BJ (cell line): ENCODE measurements around the gene CTSA. TPM values are rescaled to one million over a fixed set of nuclear protein-coding genes. Genes with fewer than 3 reads are reported as not detected.

Experiments used
- CTCF ChIA-PET: fragments of 350-600 bp; formaldehyde crosslinking; extraction: SDS; loops from one replicate; lab custom pipeline; 2021; ENCODE audit warnings: antibody characterized with exemption, inconsistent platforms; lab: Yijun Ruan, JAX
- POLR2A ChIA-PET: fragments of 300-600 bp; sonication (Branson Sonifier 250); formaldehyde crosslinking; extraction: SDS; loops from one replicate; lab custom pipeline; 2021; ENCODE audit warnings: antibody characterized with exemption; lab: Charles Lee
- DNase-seq: peaks from one replicate; pipeline ENCODE4 v3.0.0-alpha.2; 2011; ENCODE audit warnings: low read depth
- H3K27me3 ChIP-seq: 2 replicates; pipeline ENCODE4 v1.6.0; 2011; ENCODE audit warnings: low read length; ENCODE audit not compliant: control insufficient read depth, insufficient read depth
- H3K36me3 ChIP-seq: 2 replicates; pipeline ENCODE4 v1.5.1; 2011; ENCODE audit warnings: low read length; ENCODE audit not compliant: control insufficient read depth, insufficient read depth
- H3K4me3 ChIP-seq: 2 replicates; pipeline ENCODE4 v1.5.1; 2011; ENCODE audit warnings: low read depth, mild to moderate bottlenecking, control low read depth, low read length
- CTCF ChIP-seq: IDR thresholded peaks from 2 replicates; pipeline ENCODE4 v1.5.1; 2011; ENCODE audit warnings: low read depth, mild to moderate bottlenecking, control low read depth, inconsistent platforms, low read length, moderate library complexity; ENCODE audit not compliant: insufficient read depth
- polyA plus RNA-seq: library from polyadenylated mRNA; depleted of rRNA; stranded (reverse); fragments of >200 nt; gene quantifications from 2 replicates; pipeline ENCODE4 v1.2.3, GENCODE V29; 2011

The CTSA gene
- polyA plus RNA-seq, 1 experiment, result 408 TPM

- ChIA-PET CTCF (interaction anchor here (0.7 to 1.8 kb wide), 5 partner anchors 8 to 145 kb away, joined by 3 to 8 read pairs (median 5); no protein-coding TSS in a partner anchor), POLR2A (interaction anchor here (0.6 kb wide), 1 partner anchor 20 kb away, joined by 3 read pairs; no protein-coding TSS in a partner anchor)
- no peak for DNase-seq
- H3K4me3 ChIP-seq, result no peak overlapping the region
- no peaks in the 10 kb centered on the region for H3K27me3 ChIP-seq
- peaks cover 57% of the 10 kb centered on the region for H3K36me3 ChIP-seq
- no peak for TF ChIP-seq CTCF
Observed at GRCh38 chr20:45944151-45944964, 53.2 kb downstream of the CTSA start.

- peak; percentile 12; the same call in 1 of the 2 replicates for TF ChIP-seq CTCF
- no peak for DNase-seq
- ChIA-PET POLR2A (no interaction called here), CTCF (interaction anchor here (1.7 kb wide), 1 partner anchor 14 kb away, joined by 5 read pairs; no protein-coding TSS in a partner anchor)
- peaks cover 58% of the 10 kb centered on the region for H3K36me3 ChIP-seq
- no peak overlapping the region for H3K4me3 ChIP-seq
- H3K27me3 ChIP-seq, result no peaks in the 10 kb centered on the region
Observed at GRCh38 chr20:45944965-45945677, 54.0 kb downstream of the CTSA start.

- CTCF ChIA-PET, result interaction anchor here (0.9 to 1.9 kb wide), 4 partner anchors 9 to 137 kb away, joined by 3 to 8 read pairs (median 4); no protein-coding TSS in a partner anchor
- POLR2A ChIA-PET, result no interaction called here
- Histone ChIP-seq H3K27me3 (no peaks in the 10 kb centered on the region), H3K36me3 (peaks cover 56% of the 10 kb centered on the region), H3K4me3 (no peak overlapping the region)
- no peak for DNase-seq
- no peak for TF ChIP-seq CTCF
Observed at GRCh38 chr20:45945678-45946148, 54.6 kb downstream of the CTSA start.

GRCh38 chr20:45946149-45946970, 55.2 kb downstream of the CTSA start:
- H3K36me3 ChIP-seq, result peaks cover 56% of the 10 kb centered on the region
- no peaks in the 10 kb centered on the region for H3K27me3 ChIP-seq
- ChIA-PET CTCF (interaction anchor here (0.9 to 1.9 kb wide), 6 partner anchors 10 to 138 kb away, joined by 3 to 8 read pairs (median 4); partner anchors contain the start of gene TNNC2), POLR2A (no interaction called here)
- no peak overlapping the region for H3K4me3 ChIP-seq
- TF ChIP-seq CTCF, result no peak
- DNase-seq, result no peak
